WTC11 (cell line): ENCODE measurements around the gene NXN. TPM values are rescaled to one million over a fixed set of nuclear protein-coding genes. Genes with fewer than 3 reads are reported as not detected.

Experiments
- ATAC-seq: fragments of 200-7000 bp; cut with Tn5 transposase; 2 replicates; pipeline ENCODE4 v1.10.0; 2021; ENCODE audit warnings: mild to moderate bottlenecking, moderate library complexity
- CTCF ChIA-PET: fragments of 300-600 bp; sonication (Branson Sonifier 250); formaldehyde crosslinking; loops from one replicate; lab custom pipeline; 2021; ENCODE audit warnings: antibody characterized with exemption; lab: Charles Lee
- POLR2A ChIA-PET: fragments of 350-600 bp; sonication (Branson Sonifier 250); formaldehyde crosslinking; loops from one replicate; lab custom pipeline; 2021; ENCODE audit warnings: antibody characterized with exemption; lab: Charles Lee
- DNase-seq: peaks from one replicate; pipeline ENCODE4 v3.0.0; 2021; ENCODE audit warnings: low spot score
- H3K27ac Mint-ChIP-seq: 2 replicates; pipeline ENCODE4 v1.8.0; 2021; ENCODE audit warnings: mixed read lengths
- H3K27me3 Mint-ChIP-seq: 2 replicates; pipeline ENCODE4 v1.8.0; 2021; ENCODE audit warnings: low read depth, mild to moderate bottlenecking, moderate library complexity, mixed read lengths
- H3K36me3 Mint-ChIP-seq: 2 replicates; pipeline ENCODE4 v1.8.0; 2021; ENCODE audit warnings: mixed read lengths
- H3K4me1 Mint-ChIP-seq: 2 replicates; pipeline ENCODE4 v1.8.0; 2022; ENCODE audit warnings: mixed read lengths
- H3K4me3 Mint-ChIP-seq: 2 replicates; pipeline ENCODE4 v1.8.0; 2021; ENCODE audit warnings: mild to moderate bottlenecking, moderate library complexity, mixed read lengths
- H3K9me3 Mint-ChIP-seq: 2 replicates; pipeline ENCODE4 v1.8.0; 2021; ENCODE audit warnings: mixed read lengths
- ATF1 ChIP-seq: sonication (generic); formaldehyde crosslinking; IDR thresholded peaks from 2 replicates; pipeline ENCODE4 v1.8.1; 2023; ENCODE audit warnings: mild to moderate bottlenecking, moderate library complexity, missing genetic modification reagents
- ATF3 ChIP-seq: sonication (generic); formaldehyde crosslinking; conservative IDR thresholded peaks from 2 replicates; pipeline ENCODE4 v1.8.1; 2022; ENCODE audit warnings: mild to moderate bottlenecking, missing genetic modification reagents
- ATF6 ChIP-seq: sonication (generic); formaldehyde crosslinking; IDR thresholded peaks from 2 replicates; pipeline ENCODE4 v1.8.1; 2023; ENCODE audit warnings: mild to moderate bottlenecking, missing genetic modification reagents
- CTCF ChIP-seq: fragments of 200-600 bp; IDR thresholded peaks from 2 replicates; pipeline ENCODE4 v1.8.0; 2022; ENCODE audit warnings: antibody characterized with exemption
- E2F5 ChIP-seq: sonication (generic); formaldehyde crosslinking; IDR thresholded peaks from 2 replicates; pipeline ENCODE4 v1.8.1; 2022; ENCODE audit warnings: mild to moderate bottlenecking, moderate library complexity, missing genetic modification reagents
- EMX1 ChIP-seq: fragments of 250-450 bp; sonication (Bioruptor Pico); IDR thresholded peaks from 2 replicates; pipeline ENCODE4 v1.8.0; 2021; ENCODE audit warnings: mild to moderate bottlenecking
- FOXJ3 ChIP-seq: sonication (generic); formaldehyde crosslinking; IDR thresholded peaks from 2 replicates; pipeline ENCODE4 v1.9.0; 2021; ENCODE audit warnings: missing genetic modification reagents, mild to moderate bottlenecking, borderline replicate concordance
- FOXP1 ChIP-seq: sonication (generic); formaldehyde crosslinking; IDR thresholded peaks from 2 replicates; pipeline ENCODE4 v1.8.0; 2022; ENCODE audit warnings: missing genetic modification reagents, mild to moderate bottlenecking, moderate library complexity, borderline replicate concordance
- JAZF1 ChIP-seq: fragments of 250-450 bp; sonication (Bioruptor Pico); IDR thresholded peaks from 2 replicates; pipeline ENCODE4 v1.9.0; 2021; ENCODE audit warnings: moderate library complexity, mild to moderate bottlenecking, inconsistent platforms
- MLX ChIP-seq: sonication (generic); formaldehyde crosslinking; IDR thresholded peaks from 2 replicates; pipeline ENCODE4 v1.8.1; 2023; ENCODE audit warnings: mild to moderate bottlenecking, missing genetic modification reagents, moderate library complexity
- MXD4 ChIP-seq: fragments of 250-450 bp; sonication (Bioruptor Pico); IDR thresholded peaks from 2 replicates; pipeline ENCODE4 v1.8.0; 2021; ENCODE audit warnings: mild to moderate bottlenecking, moderate library complexity, borderline replicate concordance
- NFATC4 ChIP-seq: fragments of 250-450 bp; sonication (Bioruptor Pico); IDR thresholded peaks from 2 replicates; pipeline ENCODE4 v1.9.0; 2021; ENCODE audit warnings: mild to moderate bottlenecking
- SMAD4 ChIP-seq: sonication (generic); formaldehyde crosslinking; IDR thresholded peaks from 2 replicates; pipeline ENCODE4 v1.8.0; 2022; ENCODE audit warnings: mild to moderate bottlenecking, missing genetic modification reagents
- USF1 ChIP-seq: sonication (generic); formaldehyde crosslinking; IDR thresholded peaks from 2 replicates; pipeline ENCODE4 v1.8.0; 2022; ENCODE audit warnings: mild to moderate bottlenecking, missing genetic modification reagents
- USF2 ChIP-seq: sonication (generic); formaldehyde crosslinking; IDR thresholded peaks from 2 replicates; pipeline ENCODE4 v1.8.1; 2023; ENCODE audit warnings: mild to moderate bottlenecking, missing genetic modification reagents, moderate library complexity
- ZBTB43 ChIP-seq: sonication (generic); formaldehyde crosslinking; IDR thresholded peaks from 2 replicates; pipeline ENCODE4 v1.8.1; 2023; ENCODE audit warnings: mild to moderate bottlenecking, missing genetic modification reagents
- ZNF121 ChIP-seq: sonication (generic); formaldehyde crosslinking; IDR thresholded peaks from 2 replicates; pipeline ENCODE4 v1.8.0; 2023; ENCODE audit warnings: missing genetic modification reagents
- ZNF138 ChIP-seq: sonication (generic); formaldehyde crosslinking; conservative IDR thresholded peaks from 2 replicates; pipeline ENCODE4 v1.8.1; 2022; ENCODE audit warnings: mild to moderate bottlenecking, moderate library complexity, missing genetic modification reagents
- ZNF232 ChIP-seq: sonication (generic); formaldehyde crosslinking; IDR thresholded peaks from 2 replicates; pipeline ENCODE4 v1.8.0; 2022; ENCODE audit warnings: mild to moderate bottlenecking, missing genetic modification reagents
- ZNF396 ChIP-seq: fragments of 250-450 bp; sonication (Bioruptor Pico); IDR thresholded peaks from 2 replicates; pipeline ENCODE4 v1.8.0; 2021; ENCODE audit warnings: mild to moderate bottlenecking, moderate library complexity, borderline replicate concordance
- ZNF423 ChIP-seq: fragments of 250-450 bp; sonication (Bioruptor Pico); IDR thresholded peaks from 2 replicates; pipeline ENCODE4 v2.1.2; 2022; ENCODE audit warnings: mild to moderate bottlenecking, moderate library complexity
- ZNF512 ChIP-seq: sonication (generic); formaldehyde crosslinking; IDR thresholded peaks from 2 replicates; pipeline ENCODE4 v1.8.1; 2022; ENCODE audit warnings: missing genetic modification reagents, borderline replicate concordance
- ZNF671 ChIP-seq: fragments of 250-450 bp; sonication (Bioruptor Pico); IDR thresholded peaks from 2 replicates; pipeline ENCODE4 v1.8.0; 2021; ENCODE audit warnings: mild to moderate bottlenecking
- total RNA-seq: library from RNA; stranded (reverse); gene quantifications from 3 replicates; pipeline ENCODE4 v1.2.3, GENCODE V29; 2021

NXN gene
- total RNA-seq, 1 experiment from 2014 or later = 96.8 TPM

- peaks cover 82% of the 10 kb centered on the region for H3K36me3 Mint-ChIP-seq
- DNase-seq = no peak
Measured at GRCh38 chr17:773467-774312, 205.9 kb downstream of the NXN start.

GRCh38 chr17:773016-773415, 206.6 kb downstream of the NXN start:
- no peak for DNase-seq
- CTCF ChIA-PET = no interaction called here
- H3K36me3 Mint-ChIP-seq = peaks cover 79% of the 10 kb centered on the region
- POLR2A ChIA-PET = interaction anchor here (0.7 kb wide), 2 partner anchors 44 to 57 kb away, joined by 3 read pairs; no protein-coding TSS in a partner anchor
- H3K4me1 Mint-ChIP-seq = no peaks in the 10 kb centered on the region
- no peaks in the 10 kb centered on the region for H3K9me3 Mint-ChIP-seq
- H3K4me3 Mint-ChIP-seq = no peak overlapping the region
- no peak overlapping the region for H3K27ac Mint-ChIP-seq
- no peaks in the 10 kb centered on the region for H3K27me3 Mint-ChIP-seq
- ATAC-seq = no peak
- TF ChIP-seq MLX (CRISPR knock-in tag) (no peak), ZBTB43 (no peak), ATF3 (no peak), USF2 (CRISPR knock-in tag) (no peak), E2F5 (CRISPR knock-in tag) (no peak), SMAD4 (no peak), ZNF396 (CRISPR knock-in tag) (no peak), FOXP1 (CRISPR knock-in tag) (no peak), FOXJ3 (CRISPR knock-in tag) (no peak), ZNF512 (CRISPR knock-in tag) (no peak), ATF6 (CRISPR knock-in tag) (no peak), ZNF121 (no peak), ATF1 (CRISPR knock-in tag) (no peak), ZNF232 (no peak), ZNF671 (CRISPR knock-in tag) (no peak)

More at GRCh38 chr17:773467-774312, 205.9 kb downstream of the NXN start:
- H3K4me3 Mint-ChIP-seq = no peak overlapping the region
- H3K9me3 Mint-ChIP-seq = no peaks in the 10 kb centered on the region
- H3K4me1 Mint-ChIP-seq = no peaks in the 10 kb centered on the region
- no peaks in the 10 kb centered on the region for H3K27me3 Mint-ChIP-seq
- POLR2A ChIA-PET = interaction anchor here (0.7 kb wide), 1 partner anchor 57 kb away, joined by 3 read pairs; no protein-coding TSS in a partner anchor
- ATAC-seq = no peak
- H3K27ac Mint-ChIP-seq = no peak overlapping the region; the same call in 1 of the 2 replicates
- TF ChIP-seq CTCF (no peak), ZNF396 (CRISPR knock-in tag) (no peak), JAZF1 (no peak), USF1 (CRISPR knock-in tag) (no peak), ZNF423 (CRISPR knock-in tag) (no peak), NFATC4 (no peak), ZNF138 (CRISPR knock-in tag) (no peak), EMX1 (no peak), MXD4 (CRISPR knock-in tag) (no peak)
- CTCF ChIA-PET = no interaction called here
